Muscle layer of colon (tissue), 2 donors: ENCODE measurements around the gene TXK.

ENCODE experiments used
- H3K27ac ChIP-seq: one replicate; pipeline ENCODE4 v1.7.0; 2013; ENCODE audit warnings: low read depth, mild to moderate bottlenecking, low read length, moderate library complexity
- H3K27me3 ChIP-seq, 2 donors: one replicate each; pipeline ENCODE4 v1.7.0; 2013; ENCODE audit warnings: low read length in 2 of 2, mild to moderate bottlenecking in 2 of 2; ENCODE audit not compliant: insufficient read depth in 2 of 2, control insufficient read depth in 1 of 2
- H3K36me3 ChIP-seq: one replicate; pipeline ENCODE4 v1.7.0; 2013; ENCODE audit warnings: mild to moderate bottlenecking, low read length; ENCODE audit not compliant: insufficient read depth
- H3K4me1 ChIP-seq: one replicate; pipeline ENCODE4 v1.7.0; 2013; ENCODE audit warnings: mild to moderate bottlenecking, low read length; ENCODE audit not compliant: insufficient read depth
- H3K4me3 ChIP-seq, 2 donors: one replicate each; pipeline ENCODE4 v1.7.0; 2013; ENCODE audit warnings: low read length in 2 of 2, low read depth in 1 of 2, mild to moderate bottlenecking in 1 of 2, moderate library complexity in 1 of 2
- H3K9ac ChIP-seq: one replicate; pipeline ENCODE4 v1.7.0; 2013; ENCODE audit warnings: low read length
- H3K9me3 ChIP-seq: one replicate; pipeline ENCODE4 v1.7.0; 2013; ENCODE audit warnings: mild to moderate bottlenecking, low read length
- donor health status: abdominal sarcoma.
- donor health status: Adenocarcinoma of cecum.

TXK gene

DNA sequence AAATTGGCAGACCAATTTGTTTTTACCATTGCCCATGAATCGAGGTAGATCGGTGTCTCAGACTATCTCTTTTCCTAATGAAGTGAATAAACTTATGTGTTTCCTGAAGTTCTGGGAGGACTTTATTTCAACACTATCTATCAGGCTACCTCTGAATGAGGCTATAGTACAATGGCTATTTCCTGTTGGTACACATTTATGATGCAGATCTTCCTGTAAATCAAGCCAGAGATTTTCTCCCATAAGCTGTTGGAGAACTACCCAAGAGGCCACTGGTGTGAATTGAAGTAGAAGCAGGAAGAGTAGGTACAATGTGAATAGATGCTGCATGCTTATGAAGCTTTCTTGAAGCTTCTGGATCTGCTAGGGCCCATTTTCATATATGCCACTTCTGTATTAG lies 16.0 kb downstream of the TXK start:
- Histone ChIP-seq H3K27ac (no peak overlapping the region), H3K4me1 (no peaks in the 10 kb centered on the region), H3K4me3 (no peak overlapping the region), H3K36me3 (no peaks in the 10 kb centered on the region), H3K27me3 (no peaks in the 10 kb centered on the region), H3K9me3 (no peaks in the 10 kb centered on the region), H3K9ac (no peak overlapping the region)

GRCh38 chr4:48116582-48116981 lies 17.5 kb downstream of the TXK start:
- H3K4me3 ChIP-seq: no peak overlapping the region
- H3K9ac ChIP-seq: no peak overlapping the region
- H3K9me3 ChIP-seq: no peaks in the 10 kb centered on the region
- no peaks in the 10 kb centered on the region for H3K4me1 ChIP-seq
- H3K36me3 ChIP-seq: no peaks in the 10 kb centered on the region
- H3K27me3 ChIP-seq: no peaks in the 10 kb centered on the region
- no peak overlapping the region for H3K27ac ChIP-seq

GRCh38 chr4:48114412-48114811 lies 19.6 kb downstream of the TXK start:
- H3K27ac ChIP-seq: no peak overlapping the region
- H3K4me3 ChIP-seq: no peak overlapping the region
- no peaks in the 10 kb centered on the region for H3K9me3 ChIP-seq
- H3K4me1 ChIP-seq: no peaks in the 10 kb centered on the region
- no peak overlapping the region for H3K9ac ChIP-seq
- no peaks in the 10 kb centered on the region for H3K27me3 ChIP-seq
- no peaks in the 10 kb centered on the region for H3K36me3 ChIP-seq

- Histone ChIP-seq H3K9ac (no peak overlapping the region), H3K27me3 (no peaks in the 10 kb centered on the region), H3K9me3 (no peaks in the 10 kb centered on the region), H3K36me3 (no peaks in the 10 kb centered on the region), H3K27ac (no peak overlapping the region), H3K4me1 (no peaks in the 10 kb centered on the region), H3K4me3 (no peak overlapping the region)
These were observed 21.9 kb downstream of the TXK start for GRCh38 chr4:48112017-48112667.

- H3K27ac ChIP-seq: no peak overlapping the region
- H3K9me3 ChIP-seq: no peaks in the 10 kb centered on the region
- no peaks in the 10 kb centered on the region for H3K4me1 ChIP-seq
- H3K9ac ChIP-seq: no peak overlapping the region
- no peak overlapping the region for H3K4me3 ChIP-seq
- H3K36me3 ChIP-seq: no peaks in the 10 kb centered on the region
- H3K27me3 ChIP-seq: no peaks in the 10 kb centered on the region
These were observed 23.5 kb downstream of the TXK start for GRCh38 chr4:48110452-48110978.

GRCh38 chr4:48109413-48110263 lies 24.4 kb downstream of the TXK start:
- H3K4me1 ChIP-seq: no peaks in the 10 kb centered on the region
- no peak overlapping the region for H3K9ac ChIP-seq
- no peak overlapping the region for H3K27ac ChIP-seq
- H3K27me3 ChIP-seq: no peaks in the 10 kb centered on the region
- no peaks in the 10 kb centered on the region for H3K9me3 ChIP-seq
- H3K4me3 ChIP-seq: no peak overlapping the region
- H3K36me3 ChIP-seq: no peaks in the 10 kb centered on the region

GRCh38 chr4:48108309-48109073 lies 25.6 kb downstream of the TXK start:
- Histone ChIP-seq H3K9me3 (no peaks in the 10 kb centered on the region), H3K27me3 (no peaks in the 10 kb centered on the region), H3K27ac (no peak overlapping the region), H3K4me3 (no peak overlapping the region), H3K4me1 (no peaks in the 10 kb centered on the region), H3K36me3 (no peaks in the 10 kb centered on the region), H3K9ac (no peak overlapping the region)

GRCh38 chr4:48105230-48105629 lies 28.8 kb downstream of the TXK start:
- H3K9me3 ChIP-seq: no peaks in the 10 kb centered on the region
- no peak overlapping the region for H3K4me3 ChIP-seq
- no peak overlapping the region for H3K27ac ChIP-seq
- no peaks in the 10 kb centered on the region for H3K4me1 ChIP-seq
- no peak overlapping the region for H3K9ac ChIP-seq
- no peaks in the 10 kb centered on the region for H3K36me3 ChIP-seq
- H3K27me3 ChIP-seq: no peaks in the 10 kb centered on the region

DNA sequence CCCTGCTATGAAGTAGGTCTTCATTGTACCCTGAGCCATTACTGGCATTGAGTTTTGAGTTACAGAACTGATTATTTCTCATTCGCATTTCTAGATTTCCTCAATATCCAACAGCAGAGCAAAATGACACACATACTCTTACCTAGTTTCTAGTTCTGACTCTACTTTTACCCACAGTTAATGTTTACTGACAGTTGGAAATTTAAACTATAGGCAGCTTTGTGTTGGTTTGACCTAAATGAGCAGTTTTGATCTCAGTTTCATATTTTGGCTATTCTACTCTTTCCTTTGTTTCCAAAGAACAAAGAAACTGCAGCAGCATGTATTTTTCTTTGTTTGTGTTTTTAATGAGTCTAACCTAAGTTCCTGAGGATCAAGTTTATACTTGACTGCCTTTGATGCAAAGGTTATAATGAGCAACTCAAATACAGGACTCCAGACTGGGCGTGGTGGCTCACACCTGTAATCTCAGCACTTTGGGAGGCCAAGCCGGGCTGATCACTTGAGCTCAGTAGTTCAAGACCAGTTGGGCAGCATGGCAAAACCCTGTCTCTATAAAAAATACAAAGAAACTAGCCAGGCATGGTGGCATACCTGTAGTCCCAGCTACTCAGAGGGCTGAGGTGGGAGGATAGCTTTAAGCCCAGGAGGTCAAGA lies 30.4 kb downstream of the TXK start:
- Histone ChIP-seq H3K27ac (no peak overlapping the region), H3K9me3 (no peaks in the 10 kb centered on the region), H3K4me3 (no peak overlapping the region), H3K9ac (no peak overlapping the region), H3K4me1 (no peaks in the 10 kb centered on the region), H3K36me3 (no peaks in the 10 kb centered on the region), H3K27me3 (no peaks in the 10 kb centered on the region)

DNA sequence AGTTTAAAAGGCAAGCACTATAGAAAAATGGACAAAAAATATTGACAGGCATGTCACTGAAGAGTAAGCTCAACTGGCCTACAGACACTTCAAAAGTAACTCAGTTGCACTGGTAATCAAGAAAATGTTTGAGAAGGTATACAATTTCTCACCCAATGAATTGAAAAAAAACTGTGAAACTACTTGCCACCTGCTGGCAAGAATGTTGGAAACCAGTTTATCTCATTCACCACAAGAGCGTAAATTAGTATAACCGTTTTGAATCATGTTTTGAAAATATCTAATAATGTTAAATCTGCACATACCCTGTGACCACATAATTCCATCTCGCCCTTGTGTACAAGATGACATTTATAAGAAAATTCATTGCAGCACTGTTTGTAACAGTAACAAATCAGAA lies 31.7 kb downstream of the TXK start:
- H3K36me3 ChIP-seq: no peaks in the 10 kb centered on the region
- no peaks in the 10 kb centered on the region for H3K27me3 ChIP-seq
- H3K9me3 ChIP-seq: no peaks in the 10 kb centered on the region
- H3K9ac ChIP-seq: no peak overlapping the region
- no peak overlapping the region for H3K4me3 ChIP-seq
- H3K4me1 ChIP-seq: no peaks in the 10 kb centered on the region
- H3K27ac ChIP-seq: no peak overlapping the region

DNA sequence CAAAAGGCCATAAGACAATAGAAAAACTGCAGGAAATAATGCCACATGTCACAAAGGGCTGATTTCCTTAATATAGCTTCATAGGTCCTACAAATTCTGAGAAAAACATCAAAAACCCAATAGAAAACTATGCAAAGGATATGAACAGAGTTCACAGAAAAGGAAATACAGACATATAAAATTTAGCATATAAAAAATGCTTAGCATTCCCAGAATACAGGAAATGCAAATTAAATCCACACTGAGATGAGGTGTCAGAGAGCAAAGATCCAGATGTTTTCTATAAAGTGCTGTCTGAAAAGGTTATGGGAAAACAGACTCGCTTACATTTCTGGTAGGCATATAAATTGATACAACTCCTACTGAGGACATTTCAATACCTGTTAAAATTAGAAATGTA lies 33.8 kb downstream of the TXK start:
- H3K36me3 ChIP-seq: no peaks in the 10 kb centered on the region
- no peaks in the 10 kb centered on the region for H3K9me3 ChIP-seq
- H3K4me3 ChIP-seq: no peak overlapping the region
- H3K27ac ChIP-seq: no peak overlapping the region
- H3K9ac ChIP-seq: no peak overlapping the region
- no peaks in the 10 kb centered on the region for H3K27me3 ChIP-seq
- H3K4me1 ChIP-seq: no peaks in the 10 kb centered on the region
